ENCODE results near the gene SHB.
A peak's percentile ranks its signal among the peaks of the same experiment; 100 is the strongest.
"Not testable (repeated sequence)": the region's sequence is repeated elsewhere in the genome, so short reads cannot be mapped to it uniquely, and the experiment has no call there.

The SHB gene

DNA sequence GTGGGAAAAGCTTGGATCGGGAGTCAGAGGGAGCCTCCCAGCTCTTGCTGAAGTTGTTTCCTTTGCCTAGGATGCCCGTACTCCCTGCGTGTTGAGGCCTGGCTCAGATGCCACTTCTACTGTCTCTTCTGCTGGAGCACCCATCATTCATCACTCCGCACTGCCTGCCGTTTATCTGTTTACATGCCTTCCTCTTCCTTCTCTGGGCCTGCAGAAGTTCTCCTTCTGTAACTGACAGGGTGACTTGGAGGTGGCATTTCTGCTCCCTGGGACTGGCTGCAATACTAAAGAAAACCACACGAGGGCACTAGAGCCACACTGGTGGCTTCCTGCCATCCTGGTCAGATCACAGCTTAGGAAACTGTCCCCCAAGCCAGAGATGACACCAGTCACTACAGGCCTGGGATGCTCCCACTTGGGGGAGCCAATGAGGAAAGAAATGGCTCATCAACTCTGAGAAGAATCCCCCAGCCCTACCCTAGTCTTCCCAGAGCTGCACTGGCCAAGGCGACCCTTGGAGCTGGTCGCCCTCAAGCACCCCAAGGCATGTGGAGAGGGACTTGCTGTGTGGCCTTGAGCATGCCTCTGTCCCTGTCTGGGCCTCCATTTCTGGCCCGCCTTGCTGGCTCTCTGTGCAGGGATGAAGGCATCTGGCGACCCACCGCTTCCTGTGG is 155.4 kb downstream of the SHB start:
- DNase-seq: peak; percentile 77 to 87

DNA sequence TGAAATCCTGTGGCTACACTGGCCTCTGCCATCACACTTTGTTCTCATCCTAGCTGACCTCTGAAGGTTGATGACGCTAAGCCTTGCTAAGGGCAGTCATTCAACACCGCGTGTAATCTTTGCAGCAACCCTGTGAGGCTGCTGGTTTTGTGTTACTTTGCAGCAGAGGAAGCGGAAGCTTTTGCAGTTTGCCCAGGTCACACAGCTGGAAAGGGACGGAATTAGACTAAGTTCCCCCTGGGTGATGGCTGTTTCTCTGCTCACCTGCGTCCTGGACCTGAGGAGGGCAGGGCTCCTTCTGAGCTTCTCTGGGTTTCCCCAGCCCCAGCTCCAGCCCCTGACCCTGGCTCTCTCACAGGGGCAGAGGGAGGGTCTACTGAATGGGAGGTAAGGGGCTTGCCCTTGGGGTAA is 157.8 kb downstream of the SHB start:
- no peak for DNase-seq

DNA sequence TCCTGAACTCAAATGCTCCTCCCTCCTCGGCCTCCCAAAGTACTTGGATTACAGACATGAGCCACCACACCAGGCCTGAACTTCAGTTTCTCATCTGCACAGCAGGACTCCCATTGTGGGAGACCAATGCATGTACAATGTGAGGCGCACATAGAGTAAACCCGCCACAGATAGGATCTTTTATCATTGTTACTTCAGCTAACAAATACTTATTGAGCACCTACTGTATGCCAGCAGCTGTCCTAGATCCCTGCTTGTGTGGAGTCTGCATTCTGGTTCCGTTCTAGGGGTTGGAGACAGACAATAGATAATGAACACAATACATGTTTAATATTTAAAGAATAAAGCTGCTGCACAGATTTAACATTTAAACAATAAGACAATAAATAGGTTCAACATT is 158.8 kb downstream of the SHB start:
- DNase-seq: no peak

DNA sequence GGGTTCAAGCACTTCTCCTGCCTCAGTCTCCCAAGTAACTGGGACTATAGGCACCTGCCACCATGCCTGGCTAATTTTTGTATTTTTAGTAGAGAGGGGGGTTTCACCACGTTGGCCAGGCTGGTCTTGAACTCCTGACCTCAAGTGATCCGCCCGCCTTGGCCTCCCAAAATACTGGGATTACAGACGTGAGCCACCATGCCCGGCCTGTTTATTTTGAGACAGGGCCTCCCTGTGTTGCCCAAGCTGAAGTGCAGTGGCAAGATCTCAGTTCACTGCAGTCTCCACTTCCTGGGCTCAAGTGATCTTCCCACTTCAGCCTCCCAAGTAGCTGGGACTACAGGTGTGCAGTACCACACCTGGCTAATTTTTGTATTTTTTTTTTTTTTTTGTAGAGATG is 159.2 kb downstream of the SHB start:
- not testable (repeated sequence) for DNase-seq

DNA sequence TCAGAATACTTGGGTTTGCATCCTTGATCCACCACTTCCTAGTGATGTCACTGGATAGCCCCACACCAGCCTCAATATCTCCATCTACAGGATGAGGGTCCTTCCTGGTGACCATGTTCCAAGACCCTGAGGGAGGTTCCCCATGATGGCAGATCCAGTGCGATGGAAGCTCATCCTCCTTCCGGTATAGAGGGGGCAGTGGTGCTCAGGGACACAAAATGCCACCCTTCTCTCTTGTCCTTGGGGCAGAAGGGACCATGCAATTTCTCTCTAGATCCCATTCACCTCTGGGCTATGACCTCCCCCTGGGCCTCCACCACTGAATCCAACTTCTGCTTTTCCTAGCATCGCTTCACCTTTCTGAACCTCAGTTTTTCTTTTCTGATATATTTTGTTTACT is 159.7 kb downstream of the SHB start:
- DNase-seq: no peak

DNA sequence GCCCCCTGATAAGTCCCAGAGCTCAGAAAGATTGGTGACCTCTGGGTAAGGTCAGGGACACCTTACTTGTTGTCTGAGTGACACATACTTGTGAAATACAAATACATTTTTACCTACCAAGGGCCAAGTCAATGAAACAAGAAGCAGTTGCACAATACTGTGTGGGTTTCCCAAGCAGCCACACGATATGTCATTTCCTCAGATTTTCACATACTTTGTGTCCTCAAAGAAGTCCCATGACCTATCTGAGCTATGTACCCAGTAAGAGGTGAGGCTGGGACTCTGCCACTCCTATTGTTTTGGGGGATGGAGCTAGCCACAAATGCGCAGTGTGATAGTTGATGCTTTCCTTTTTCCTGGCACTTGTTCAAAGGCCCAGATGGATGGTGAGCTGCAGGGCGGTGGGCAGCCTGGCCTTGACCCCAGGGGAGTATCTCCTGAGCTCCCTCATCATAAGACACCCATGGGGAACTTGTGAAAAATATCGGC is 160.3 kb downstream of the SHB start:
- peak; percentile 93 to 96 for DNase-seq

DNA sequence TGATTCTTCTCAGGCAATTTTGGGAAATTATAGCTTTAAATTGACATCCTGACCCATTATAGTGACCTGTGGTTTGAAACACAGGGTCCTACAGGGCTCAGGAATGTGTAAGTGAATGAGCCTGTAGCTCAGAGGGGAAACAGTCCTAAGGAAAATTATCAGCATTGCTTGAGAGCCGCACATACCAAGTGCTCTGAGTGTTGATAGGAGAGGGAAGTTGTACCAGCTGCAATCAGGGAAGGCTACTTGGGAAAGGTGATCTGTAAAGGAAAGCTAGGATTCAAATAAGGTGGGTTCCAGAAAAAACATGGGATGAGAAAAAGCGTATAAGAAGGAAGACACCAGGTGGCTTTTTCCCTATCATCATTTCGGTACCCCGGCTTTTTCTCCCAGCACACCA is 160.7 kb downstream of the SHB start:
- DNase-seq: no peak

DNA sequence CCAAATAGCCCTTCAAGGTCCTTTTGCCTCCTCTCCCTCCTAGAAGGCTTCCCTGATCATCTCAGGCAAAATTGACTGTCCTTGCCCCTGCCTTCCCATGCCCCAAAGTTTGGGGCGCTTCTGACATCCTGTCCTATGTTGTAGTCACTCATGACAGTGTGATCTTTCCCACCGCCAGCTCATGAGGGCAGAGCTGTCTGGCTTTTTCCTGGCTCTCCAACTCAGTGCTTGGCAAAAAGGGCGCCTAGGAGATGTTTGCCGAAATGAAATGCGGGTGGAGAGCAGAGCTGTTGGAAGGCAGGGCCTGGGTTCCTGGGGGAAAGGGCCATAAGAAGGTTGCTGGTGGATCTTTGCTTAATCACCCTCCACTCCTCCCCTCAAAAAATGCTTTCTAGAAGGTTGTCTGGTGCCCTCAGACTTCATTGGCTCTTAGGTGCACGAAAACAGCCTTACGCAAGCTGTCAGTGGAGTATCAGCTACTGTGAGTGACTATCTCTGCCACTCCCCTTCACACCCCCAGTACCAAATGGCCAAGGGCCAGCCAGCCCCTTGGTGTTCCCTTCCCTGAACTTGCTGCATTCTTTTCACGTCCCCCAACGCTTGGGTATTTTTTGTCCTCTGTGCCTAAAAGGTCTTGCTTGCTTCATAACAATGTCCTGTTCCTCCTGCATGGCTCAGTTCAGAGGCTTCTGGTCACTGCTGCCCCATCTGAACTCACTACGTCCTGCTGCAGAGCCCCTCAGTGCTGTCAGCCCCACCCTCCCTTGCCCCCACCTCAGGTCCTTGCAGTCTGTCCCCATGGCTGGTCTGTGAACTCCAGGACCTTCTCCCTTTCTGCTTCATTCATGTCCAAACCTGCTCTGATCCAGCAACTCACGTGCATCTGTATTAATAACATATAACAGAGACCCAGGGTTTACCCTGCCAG is 162.5 kb downstream of the SHB start:
- DNase-seq: no peak

DNA sequence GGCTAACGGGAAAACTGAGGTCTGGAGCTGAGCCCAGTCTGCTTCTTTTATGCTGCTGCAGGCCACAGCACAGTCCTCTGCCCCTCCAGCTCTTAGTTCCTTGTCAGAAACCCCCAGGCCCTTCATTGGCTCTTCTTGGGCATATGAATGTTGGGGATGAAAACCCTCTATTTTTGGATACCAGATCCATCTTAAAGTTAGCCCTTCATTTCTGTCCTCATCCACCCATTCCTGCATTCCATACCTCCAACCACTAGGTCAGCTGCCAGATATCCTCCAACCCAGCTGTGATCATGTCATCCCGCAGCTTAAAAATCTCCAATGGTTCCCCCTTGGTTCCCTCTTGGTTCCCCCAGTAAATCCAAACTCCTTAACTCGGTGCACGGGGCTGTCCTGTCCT is 163.3 kb downstream of the SHB start:
- DNase-seq: no peak

DNA sequence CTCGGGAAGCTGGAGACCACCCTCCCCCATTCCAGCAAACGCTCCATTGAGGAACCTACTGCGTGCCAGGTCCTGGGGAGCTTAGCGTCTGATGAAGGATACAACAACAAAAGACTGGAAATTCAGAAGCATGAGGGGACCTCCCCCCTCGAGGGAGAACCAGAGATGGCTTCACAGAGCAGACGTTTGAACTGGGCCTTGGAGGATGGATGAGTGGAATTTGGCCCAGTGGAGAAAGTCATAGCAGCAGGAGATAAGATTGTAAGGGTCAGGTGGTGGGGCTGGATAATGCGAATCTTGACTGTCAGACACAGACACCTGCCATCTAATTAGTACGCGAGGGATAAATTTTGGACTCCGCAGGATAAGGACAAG is 163.9 kb downstream of the SHB start:
- no peak for DNase-seq

DNA sequence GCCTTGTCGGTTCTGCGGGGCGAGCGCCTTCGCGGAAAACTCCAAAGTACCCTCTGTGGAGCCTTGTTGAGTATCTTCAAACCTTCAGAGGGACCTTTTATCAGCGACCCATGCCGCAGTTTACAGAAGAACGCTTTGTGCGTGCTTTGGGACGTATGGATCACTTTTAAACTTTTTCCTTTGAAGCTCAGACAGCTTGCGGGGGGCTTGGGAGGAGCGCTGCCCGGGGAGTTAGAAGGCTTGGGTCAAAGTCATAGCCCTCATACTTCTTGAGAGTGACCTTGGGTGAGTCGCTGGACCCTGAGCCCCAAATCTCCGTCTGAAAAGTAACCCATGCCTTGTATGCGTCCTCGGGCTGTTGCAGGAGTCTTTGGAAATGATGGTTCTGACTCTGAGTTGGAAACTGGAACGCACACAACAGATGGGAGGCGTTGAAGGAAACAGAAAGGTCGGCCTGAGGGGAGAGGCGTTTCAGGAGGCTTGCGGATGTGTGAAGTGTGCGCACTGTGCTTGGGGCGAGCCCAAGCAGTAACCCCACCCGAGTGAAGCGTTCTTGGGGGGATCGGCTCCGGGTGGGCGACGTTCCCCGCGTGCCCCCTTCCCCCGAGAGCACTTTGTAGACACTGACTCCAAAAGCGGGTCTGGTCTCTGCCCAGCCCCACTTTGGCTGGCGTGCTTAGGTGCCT is 164.4 kb downstream of the SHB start:
- DNase-seq: no peak

DNA sequence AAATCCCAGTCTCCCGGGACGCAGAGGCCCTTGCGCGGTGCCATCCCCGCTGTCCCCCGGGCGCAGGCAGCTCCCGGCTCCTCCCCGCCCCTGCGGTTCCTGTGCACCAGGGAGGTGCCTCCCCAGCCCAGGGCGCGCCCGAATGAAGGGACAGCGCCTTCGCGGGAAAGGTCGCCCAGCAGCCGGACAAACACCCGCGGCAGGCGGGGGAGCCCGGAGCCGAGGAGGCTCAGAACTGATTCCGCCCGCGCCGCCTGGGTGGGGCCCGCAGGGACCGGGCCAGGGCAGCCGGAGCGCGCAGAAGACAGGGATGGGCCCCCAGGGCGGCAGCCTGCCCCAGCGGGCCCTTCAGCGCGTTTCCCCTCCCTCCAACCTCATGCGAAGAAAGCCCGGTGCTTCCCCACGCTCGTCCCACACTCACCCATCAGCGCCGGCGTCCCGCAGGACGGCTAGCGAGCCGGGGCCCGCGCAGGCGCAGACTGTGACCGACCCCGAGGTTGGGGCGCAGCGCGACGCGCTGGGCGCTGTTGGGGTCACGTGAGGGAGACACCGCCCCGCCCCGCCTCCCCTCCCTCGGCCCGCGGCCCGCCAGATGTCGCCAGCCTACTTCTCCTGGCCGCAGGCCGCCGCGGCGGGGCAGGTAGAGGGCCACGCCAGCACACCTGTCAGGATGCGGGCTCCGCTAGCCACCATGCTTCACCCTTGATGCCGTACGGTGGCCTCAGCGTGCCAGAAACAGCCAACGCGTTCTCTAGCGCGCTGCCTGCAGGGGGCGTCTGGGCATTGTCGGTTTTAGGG is 165.2 kb downstream of the SHB start, which contains the start of gene SLC25A51:
Gene SLC25A51, minus strand, starts transcription at position 481 of the 798 bp plus-strand sequence. CDS start 15,577 bp downstream, outside the sequence.
- DNase-seq: peak; percentile 69 to 74

DNA sequence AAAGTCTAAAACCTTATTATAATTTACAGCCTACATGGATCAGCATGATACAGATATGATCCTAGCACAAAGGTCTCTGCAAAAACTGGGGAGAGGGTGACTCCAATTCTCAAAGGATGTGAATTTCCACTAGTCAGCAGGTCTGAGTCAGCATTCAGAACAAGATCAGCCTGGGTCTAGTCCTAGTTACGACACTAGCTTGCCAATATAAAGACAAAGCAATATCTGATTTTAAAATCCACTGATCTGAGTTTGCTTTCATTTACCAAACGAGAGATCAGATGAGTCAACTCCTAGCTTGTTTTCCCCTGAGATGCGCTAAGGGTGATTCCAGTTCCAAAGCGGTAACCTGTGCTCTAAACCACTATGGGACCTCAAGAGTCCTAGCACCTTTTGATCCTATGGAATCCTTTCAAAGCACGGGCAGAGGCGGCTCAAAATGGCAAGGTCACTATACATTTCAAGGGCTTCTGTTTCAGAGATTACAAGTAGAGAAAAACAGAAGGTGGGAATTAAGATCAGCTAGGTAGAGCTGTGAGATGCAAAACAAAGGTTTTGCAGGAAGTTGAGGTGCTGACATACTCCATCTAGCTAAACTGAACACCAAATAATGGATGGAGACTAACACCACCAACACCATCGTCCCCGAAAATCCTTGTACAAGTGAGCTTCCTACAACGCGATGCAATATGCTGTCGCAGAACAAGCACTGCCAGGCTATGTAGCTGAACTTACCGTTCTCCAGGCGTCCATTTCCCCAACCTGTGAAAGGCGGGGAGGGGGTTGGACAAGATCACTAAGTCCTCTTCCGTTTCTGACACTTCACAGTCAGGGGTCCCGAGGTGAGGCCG is 166.0 kb downstream of the SHB start:
- DNase-seq: peak; percentile 34 to 42

DNA sequence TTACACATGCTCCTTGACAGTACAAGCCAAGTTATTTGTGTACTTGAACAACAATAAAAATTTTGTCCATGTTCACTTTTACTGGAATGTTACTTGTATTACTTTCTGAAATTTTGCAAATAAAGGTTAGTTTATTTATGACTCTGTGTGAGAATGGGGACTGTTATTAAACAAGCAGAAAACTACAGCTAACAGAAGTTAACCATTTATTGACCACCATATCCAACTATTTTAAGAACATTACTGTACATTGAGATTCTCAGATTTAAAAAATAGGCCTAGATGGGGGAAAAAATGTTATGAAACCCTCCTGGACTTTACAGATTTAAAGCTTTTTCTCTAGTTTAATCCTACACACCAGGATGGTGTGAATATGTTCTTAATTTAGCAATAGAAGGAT is 166.9 kb downstream of the SHB start:
- DNase-seq: no peak

DNA sequence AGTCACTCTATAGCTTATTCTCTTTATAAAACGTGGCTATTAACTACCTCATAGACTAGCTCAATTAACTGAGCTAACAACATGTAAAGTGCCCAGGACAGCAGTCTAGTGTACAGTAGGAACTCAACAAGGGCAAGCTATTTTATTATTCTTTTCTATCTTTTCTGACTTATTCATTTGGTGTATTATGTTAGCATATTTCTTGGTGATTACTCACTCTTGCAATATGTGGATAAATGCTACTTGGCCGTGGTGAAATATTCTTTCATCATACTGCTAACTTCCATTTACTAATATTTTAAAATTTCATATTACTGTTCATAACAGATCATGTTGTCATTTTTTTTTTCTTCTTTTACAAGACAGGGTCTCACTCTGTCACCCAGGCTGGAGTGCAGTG is 170.0 kb downstream of the SHB start:
- DNase-seq: no peak

DNA sequence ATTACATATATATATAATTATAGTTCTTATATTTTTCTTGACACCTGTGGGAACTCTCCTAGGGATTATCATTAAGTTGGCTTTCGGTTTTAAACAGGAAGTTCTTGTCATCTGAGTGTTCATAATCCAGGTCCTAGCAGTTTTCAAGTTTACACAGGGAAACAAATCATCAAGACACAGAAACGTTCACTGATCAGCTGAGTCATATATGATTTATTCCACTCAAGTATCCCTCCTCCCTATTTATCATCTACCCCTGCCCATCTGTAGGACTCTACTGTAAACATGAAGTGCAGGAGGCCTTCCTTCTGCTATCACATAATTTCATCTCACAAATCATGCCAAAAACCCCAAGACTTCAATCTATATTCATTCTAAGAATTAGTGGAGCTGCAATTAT is 171.4 kb downstream of the SHB start:
- no peak for DNase-seq

DNA sequence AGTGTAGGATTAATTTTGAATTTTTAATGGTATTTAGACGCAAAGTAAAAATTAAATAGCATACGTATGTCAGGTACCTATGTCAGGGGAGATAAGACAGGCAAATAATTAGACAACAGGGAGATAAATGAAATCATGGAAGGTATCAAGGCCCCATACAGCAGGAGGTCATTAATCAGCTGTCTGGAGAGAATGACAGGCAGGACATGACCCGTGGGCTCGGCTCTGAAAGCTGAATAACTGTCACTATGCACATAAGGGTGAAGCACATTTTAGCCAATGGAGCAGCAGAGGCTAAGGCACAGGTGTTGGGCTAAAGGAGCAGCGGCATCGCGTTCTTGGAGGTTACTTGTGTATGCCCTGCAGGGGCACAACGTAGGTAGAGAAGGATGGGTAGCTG is 177.0 kb downstream of the SHB start:
- no peak for DNase-seq

DNA sequence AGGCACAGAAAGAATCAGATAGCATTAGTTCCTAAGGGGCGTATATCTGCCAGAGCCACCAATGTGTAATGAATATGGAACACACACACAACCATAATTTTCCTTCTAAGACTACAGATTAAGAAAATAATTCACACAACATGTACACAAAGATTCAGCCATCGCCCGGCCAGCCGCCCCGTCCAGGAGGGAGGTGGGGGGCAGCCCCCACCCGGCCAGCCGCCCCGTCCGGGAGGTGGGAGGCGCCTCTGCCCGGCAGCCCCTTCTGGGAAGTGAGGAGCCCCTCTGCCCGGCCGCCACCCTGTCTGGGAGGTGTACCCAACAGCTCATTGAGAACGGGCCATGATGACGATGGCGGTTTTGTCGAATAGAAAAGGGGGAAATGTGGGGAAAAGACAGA is 178.0 kb downstream of the SHB start:
- DNase-seq: not testable (repeated sequence)

DNA sequence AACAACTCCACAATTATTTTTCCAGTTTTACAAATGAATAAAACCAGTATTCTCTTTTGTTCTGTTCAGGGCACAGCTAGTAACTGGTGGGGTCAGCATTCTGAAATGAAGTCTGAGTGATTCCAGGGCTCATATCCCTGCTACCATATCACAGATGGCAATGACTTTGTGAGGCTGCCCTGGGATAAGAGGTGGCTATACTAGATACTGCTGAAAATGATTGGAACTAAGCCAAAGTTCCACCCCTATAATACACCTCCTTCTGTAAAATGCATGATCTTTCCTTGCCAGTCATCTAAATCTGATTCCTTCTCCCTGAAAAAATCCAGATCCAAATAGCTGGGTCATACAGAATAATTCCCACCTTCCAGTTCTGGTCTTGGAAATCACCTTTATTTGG is 179.5 kb downstream of the SHB start:
- no peak for DNase-seq

DNA sequence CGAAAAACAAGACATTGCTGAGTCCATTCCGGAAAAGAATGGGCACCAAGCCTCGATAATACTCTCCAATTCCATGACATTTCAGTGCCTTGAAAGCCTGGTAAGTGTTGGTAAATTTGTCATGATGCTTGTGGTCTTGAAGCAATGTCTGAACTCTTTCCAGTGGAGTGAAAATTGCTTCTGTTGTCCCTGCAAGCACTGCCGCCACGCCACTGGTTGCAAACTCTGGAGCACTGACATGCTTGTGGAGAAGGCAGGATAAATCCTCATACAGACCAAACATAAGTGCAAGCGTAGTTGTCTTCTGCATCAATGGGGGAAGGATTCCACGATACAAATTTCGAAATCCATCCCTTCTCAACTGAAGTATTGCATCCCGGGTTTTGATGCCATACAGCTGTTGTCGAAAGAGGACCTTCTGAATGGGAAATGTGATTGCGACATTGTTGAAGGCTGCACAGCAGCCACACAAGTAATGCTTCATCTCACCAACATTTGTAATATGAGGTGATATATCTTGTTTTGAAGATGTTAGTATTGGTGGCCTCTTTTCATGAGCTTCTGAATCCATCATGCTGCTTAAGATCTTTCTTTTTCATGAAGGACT is 180.9 kb downstream of the SHB start:
- peak; percentile 71 to 77 for DNase-seq

DNA sequence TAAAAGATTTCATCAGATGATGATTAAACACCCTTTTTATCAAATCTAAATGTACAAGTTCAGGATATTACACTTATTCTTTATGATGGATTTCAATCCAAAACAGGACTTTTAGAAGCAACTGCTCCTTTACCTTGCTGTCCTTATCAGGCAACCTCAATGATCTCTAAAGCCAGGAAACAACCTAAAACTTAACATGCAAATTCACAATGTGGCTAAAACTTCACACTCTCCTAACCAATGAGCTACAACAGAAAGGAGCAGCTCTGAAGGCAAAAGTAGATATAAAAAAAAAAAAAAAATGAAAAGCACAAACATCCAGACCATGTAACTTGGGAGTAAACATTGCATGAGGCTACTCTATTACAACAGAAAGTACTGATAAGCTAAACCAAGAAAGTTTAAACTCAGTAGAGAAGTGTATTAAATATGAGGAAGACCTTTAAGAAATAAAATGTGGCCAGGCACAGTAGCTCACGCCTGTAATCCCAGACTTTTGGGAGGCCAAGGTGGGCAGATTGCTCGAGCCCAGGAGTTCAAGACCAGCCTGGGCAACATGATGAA is 188.0 kb downstream of the SHB start:
- DNase-seq: no peak
